OCI-M1 (cell line): ENCODE data around the gene NFKB1.

ENCODE experiments used
- DNase-seq: peaks from one replicate; lab custom pipeline; 2025; lab: John Stamatoyannopoulos, UW

NFKB1 gene

GRCh38 chr4:102533348-102533747 lies 32.2 kb downstream of the NFKB1 start:
- no peak for DNase-seq

- peak; percentile 38 for DNase-seq
Observed at GRCh38 chr4:102533904-102534303, 32.7 kb downstream of the NFKB1 start.

DNA sequence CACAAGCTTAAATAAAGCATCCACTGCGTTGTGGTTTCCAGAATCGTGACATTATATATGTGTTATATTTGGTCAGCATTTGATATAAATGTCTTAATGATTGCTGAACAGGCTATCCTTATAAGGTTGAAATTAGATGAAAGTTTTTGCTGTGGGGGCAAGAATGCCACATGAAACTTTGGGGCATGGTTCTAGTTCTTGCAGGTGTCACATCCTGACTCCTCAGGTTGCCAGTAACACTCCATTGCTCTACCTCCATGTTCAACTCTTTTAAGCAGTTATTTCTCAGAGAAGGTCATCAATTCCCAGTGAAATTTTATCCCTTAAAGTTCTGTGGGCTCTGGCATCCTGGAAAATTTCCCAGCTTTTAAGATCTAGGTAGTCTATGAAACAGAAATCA lies 33.7 kb downstream of the NFKB1 start:
- no peak for DNase-seq

- DNase-seq: peak; percentile 10
Observed at GRCh38 chr4:102535398-102536082, 34.4 kb downstream of the NFKB1 start.

GRCh38 chr4:102536768-102537167 lies 35.6 kb downstream of the NFKB1 start:
- DNase-seq: no peak

- no peak for DNase-seq
Observed at GRCh38 chr4:102537269-102537668, 36.1 kb downstream of the NFKB1 start.

DNA sequence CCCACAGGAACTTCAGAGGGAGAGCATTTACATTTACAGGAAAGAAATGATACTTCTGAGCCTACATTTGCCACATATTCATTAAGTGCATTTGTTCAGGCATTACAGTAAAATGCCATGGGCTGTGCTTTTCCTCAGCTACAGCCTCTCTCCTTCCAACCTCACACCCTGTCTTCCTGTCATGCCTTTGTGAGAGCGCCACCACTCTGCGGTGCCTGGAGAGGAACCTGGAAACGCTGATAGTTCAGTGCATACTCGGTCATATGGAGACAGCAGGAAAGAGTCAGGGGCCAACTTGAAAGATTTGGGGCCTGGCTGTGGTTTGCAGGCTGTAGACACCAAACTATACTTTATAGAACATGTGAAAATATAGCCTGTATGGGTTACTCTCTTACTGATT lies 40.5 kb downstream of the NFKB1 start:
- DNase-seq: no peak

DNA sequence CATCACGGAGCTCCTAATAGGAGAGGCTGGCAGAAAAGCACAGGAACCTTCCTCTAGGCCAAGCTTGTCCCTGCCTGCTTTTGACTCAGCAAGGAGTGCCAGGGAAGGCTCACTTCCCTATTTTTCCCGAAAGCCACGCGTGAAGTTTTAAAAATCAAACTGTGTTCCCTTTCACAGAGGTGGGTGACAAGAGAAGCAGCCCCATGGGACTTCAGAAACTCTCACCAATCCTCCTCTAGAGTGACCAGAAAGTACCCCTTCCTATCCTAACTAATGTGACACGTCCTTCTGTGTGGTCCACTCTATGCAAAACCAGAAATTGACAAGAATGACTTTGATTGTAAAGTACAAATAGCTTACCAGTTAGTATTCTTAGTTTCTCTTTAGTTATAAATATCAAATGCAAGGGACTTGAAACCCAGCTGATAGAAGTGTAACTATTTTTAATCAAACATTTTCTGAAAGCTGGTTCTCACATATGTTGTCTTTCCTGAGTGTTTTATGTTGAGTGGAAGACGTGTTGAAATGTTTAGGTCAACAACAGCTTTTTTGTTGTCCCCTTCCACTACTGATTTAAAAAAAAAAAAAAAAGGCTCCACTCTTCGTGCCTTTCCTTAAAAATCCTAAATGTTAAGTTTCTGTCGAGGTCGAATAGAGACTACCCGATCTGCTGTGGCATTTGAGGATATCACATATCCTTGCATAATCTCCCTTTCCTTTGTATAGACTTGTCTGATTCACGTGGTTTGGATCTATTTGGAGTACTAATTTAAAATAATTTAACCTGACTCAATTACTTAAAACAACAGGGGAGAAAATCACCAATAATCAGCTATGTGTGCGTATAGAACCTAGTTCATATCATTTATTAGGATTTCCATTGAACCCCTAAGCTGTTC lies 42.1 kb downstream of the NFKB1 start:
- DNase-seq: no peak

DNA sequence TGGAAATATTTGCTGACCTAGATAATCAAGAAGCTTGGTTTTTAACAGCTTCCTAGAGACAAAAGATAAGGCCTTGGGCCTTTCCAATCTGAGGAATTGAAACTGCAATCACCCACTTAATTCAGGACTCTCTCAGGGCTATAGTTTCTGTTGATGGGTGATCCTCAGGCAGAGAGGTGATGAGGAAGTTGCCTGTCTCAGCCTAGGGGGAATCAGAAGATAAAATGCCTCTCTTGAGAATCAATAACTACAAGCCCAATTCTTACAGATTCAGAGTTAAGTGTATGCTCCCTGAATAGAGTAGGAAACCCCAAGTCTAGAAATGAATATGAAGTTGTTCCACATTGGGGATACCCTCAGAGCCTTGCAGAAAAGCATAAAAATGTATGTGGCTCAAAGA lies 45.5 kb downstream of the NFKB1 start:
- peak; percentile 26 for DNase-seq

- DNase-seq: no peak
Observed at GRCh38 chr4:102547973-102548372, 46.8 kb downstream of the NFKB1 start.

DNA sequence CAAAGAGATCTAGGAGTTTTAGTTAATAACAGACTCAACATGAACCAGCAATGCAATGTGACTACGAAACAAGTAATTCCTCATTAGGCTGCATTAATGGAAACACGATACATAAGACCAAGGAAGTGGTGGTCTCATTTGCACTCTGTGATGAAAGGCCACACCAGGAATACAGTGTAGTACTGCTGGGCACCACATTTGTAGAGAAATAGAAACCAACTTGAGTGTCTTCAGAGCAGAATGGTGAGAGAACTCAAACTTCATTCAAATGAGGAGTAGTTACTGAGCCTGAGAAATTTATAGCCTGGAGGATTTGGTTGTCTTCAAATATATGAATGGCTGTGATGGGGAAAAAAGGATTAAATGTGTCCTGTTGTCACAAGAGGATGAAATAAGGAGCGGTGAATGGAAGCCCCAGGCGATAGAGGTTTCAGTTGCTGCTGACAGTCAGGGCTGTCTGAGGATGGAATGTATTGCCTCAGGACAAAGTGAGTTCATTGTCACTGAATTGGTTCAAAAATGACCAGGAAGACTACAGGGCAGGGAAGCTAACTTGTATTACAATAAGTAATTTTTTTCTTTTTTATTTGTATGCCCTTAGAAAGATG lies 50.9 kb downstream of the NFKB1 start:
- no peak for DNase-seq

DNA sequence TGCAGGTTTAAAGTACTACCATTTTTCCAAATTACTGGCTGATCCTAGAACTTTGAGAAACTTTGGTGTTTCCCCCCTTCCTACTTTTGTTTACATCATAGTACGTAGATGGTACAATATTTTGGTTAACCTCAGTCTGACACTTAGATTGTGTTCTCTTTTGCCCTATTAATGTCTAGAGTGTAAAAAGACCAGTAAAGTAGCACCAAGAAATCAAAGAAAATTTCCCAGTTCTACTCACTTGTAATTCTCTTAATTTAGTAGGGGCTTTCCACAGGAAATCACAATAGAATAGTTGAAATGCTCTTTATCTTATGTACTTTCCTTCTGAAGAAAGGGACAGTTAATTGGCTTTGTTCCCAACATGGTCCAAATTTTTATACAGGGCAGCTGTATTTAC lies 51.6 kb downstream of the NFKB1 start:
- DNase-seq: no peak

GRCh38 chr4:102553982-102554381 lies 52.8 kb downstream of the NFKB1 start:
- DNase-seq: no peak

GRCh38 chr4:102554482-102554881 lies 53.3 kb downstream of the NFKB1 start:
- DNase-seq: no peak

GRCh38 chr4:102554992-102555391 lies 53.8 kb downstream of the NFKB1 start:
- DNase-seq: no peak

DNA sequence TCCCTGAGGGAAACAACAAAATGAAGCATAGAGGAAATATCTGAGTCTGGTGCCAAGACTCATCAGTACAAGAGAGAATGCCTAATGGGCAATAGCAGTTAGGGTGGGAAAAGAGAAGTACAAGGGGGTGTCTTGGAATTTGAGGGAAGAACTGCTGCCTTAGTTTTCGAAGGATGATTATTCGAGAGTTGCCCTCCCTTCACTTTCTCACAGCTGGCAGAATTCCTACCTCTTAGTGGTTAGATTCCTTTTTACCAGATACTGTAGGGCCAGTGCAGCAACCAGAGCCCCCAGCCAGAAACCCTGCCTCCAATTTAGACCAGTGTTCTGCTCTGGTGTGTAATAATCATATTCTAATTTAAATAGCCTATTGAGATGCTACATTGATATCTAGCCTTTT lies 56.5 kb downstream of the NFKB1 start:
- no peak for DNase-seq

DNA sequence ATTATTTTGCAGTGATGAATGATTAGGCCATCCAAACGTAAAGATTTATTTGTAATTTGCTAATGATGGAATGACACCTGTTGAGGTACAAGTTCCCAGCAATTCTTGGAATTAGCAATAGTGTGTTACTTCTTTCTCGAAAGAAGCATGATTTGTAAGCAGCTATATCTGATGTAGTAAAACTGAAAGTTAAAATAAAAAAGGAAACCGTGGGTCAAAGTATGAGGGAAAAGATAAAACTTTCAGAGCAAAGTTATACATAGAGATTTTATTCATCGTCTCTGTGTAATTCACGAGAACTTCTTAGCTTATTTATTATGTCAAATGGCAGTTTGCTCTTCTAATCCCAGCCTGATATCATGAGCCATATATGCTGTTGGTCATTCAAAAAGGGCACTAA lies 59.0 kb downstream of the NFKB1 start:
- DNase-seq: peak; percentile 73

- peak; percentile 73 for DNase-seq
Observed at GRCh38 chr4:102560571-102561341, 59.6 kb downstream of the NFKB1 start.

- DNase-seq: no peak
Observed at GRCh38 chr4:102563000-102563399, 61.8 kb downstream of the NFKB1 start.

DNA sequence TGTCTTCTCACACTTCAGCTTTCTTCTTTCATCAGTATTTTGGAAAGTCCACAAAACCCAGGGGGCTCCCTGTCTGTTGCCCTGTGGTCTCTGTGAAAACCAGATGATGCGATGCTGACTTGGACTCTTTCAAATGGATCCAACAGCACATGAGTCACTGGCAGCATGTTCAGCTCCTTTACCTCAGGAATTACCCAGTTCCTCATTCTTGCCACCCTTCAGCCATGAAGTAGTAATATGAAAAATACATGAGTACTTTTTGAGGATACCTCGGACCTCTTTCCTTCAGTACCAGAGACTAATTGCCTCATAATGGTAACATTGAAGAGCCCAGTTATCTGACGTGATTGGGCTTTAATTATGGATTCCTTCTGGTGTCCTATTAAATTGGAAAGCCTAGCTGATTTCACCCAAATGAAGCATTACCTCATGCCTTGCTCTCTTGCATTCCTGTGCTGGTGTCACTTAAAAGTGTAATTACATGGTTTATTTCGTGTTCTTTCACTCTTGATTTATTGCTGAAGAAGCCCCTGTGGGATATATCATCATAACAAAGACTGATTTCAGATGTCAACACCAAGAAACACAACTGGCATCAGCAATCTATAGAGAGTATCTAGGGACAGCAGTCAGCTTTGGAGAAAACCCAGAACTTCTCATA lies 63.4 kb downstream of the NFKB1 start:
- no peak for DNase-seq

GRCh38 chr4:102565696-102566095 lies 64.5 kb downstream of the NFKB1 start:
- DNase-seq: no peak

DNA sequence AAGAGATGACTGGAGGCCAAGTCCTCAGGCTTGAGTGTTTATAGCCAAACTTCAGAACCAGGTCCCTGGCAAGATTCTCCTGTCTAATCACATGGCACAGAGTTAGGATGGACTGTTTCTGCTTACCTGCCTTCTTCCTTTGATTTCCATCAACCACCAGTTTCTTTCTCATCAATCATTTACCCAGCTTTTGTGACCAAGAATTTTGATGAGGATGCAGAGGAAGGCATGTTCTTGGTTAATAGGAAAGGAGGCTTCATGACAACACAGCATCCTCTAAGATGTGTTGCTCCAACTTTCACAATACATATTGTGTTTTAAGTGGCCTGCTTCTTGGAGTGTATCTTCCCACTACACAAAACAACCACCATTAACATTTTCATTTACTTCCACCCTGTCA lies 65.3 kb downstream of the NFKB1 start:
- DNase-seq: no peak
